B cell (primary cell): ENCODE measurements around the gene BRF1.

Source experiments
- CTCF ChIP-seq: fragments of 200-600 bp; IDR thresholded peaks from one replicate; pipeline ENCODE4 v1.8.0; 2022; ENCODE audit warnings: antibody characterized with exemption, mild to moderate bottlenecking
- EZH2 ChIP-seq: IDR thresholded peaks from 2 replicates; pipeline ENCODE4 v1.6.1; 2012; ENCODE audit warnings: borderline replicate concordance, low read depth, mild to moderate bottlenecking, moderate library complexity, low read length; ENCODE audit not compliant: insufficient read depth, poor library complexity, severe bottlenecking

GRCh38 chr14:105316577-105316941, 15.8 kb upstream of the BRF1 start:
- TF ChIP-seq EZH2 (no peak), CTCF (no peak)
